ENCODE measurements around the gene TYK2.
"Not testable (repeated sequence)": the region's sequence is repeated elsewhere in the genome, so short reads cannot be mapped to it uniquely, and the experiment has no call there.

Gene TYK2

DNA sequence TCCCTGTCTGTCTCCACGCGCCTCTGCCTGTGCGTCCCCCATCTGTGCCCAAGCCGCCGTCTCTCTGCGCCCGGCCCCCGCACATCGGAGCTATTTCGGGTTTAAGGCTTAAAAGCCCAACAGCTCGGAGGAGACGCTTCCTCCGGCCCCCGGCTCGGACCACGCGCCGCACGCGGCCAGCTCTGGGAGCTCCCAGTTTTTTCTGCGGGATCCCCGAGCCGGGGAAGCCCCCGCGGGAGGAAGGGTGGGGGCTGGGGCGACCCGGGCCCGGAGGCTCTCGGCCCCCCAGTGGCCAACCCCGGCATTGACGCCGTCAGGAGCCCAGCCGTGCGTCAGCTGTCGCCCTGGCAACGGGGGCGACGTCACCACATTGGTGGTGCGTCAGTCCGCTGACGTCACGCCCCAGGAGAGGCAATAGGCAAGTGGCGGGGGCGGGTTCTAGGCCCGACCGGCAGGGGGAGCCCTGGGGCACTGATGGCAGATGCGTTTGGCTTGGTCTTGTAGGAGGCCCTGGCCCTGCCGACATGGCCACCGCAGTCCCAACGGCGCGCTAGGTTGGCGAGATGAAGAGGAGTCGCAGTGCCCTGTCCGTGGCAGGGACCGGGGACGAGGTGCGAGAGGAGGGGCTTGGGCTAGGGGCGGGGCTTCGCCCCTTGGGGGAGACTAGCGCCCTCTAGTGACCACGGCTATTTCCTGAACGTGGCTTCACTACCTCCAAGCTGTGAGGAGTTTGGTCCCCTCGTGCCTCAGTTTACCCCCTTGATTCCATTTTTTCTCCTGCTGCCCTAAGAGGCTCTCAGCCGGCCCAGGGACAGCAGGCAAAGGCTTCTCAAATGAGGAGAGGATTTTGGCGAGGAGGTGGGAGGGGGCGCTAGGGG is 36.2 kb upstream of the TYK2 start:
- peak overlapping the region; percentile 78 to 93 (median 84) for H3K9ac ChIP-seq
- H3K27ac ChIP-seq = peak overlapping the region; percentile 77 to 90 (median 86)
- H3K36me3 ChIP-seq = no peaks in the 10 kb centered on the region; a peak in 1 of 22 replicates
- peaks cover 0 to 10% (median 7%) of the 10 kb centered on the region in 11 experiments; a peak in 13 of 22 replicates for H3K9me3 ChIP-seq (replicated peaks in 1 of 11)
- H4K20me1 ChIP-seq = peaks cover 0 to 22% (median 11%) of the 10 kb centered on the region in 11 experiments; a peak in 13 of 22 replicates
- TF ChIP-seq Cebpa-rat (IDR thresholded peaks at IDR 0.05) = no peak
- H3K4me1 ChIP-seq = peaks cover 54 to 77% (median 70%) of the 10 kb centered on the region in 10 experiments
- H3K4me2 ChIP-seq = peak overlapping the region; percentile 94 to 100 (median 97)
- H3K27me3 ChIP-seq = peaks cover 0 to 12% (median 0%) of the 10 kb centered on the region in 11 experiments; a peak in 3 of 22 replicates
- peak overlapping the region; percentile 56 to 89 (median 71) for H3K4me3 ChIP-seq

DNA sequence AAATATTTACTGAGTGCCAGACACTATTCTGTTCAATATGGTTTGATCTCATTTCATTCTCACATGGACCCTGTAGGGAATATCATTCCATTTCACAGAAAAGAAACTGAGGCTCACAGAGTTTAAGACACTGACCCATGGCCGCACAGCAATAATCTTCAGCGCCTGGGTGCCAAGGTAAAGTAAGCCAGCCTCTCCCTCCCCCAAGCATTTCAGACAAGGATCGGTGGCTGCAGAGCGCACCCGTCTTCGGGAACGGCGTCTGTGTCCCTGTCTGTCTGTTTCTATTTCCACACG is 35.7 kb upstream of the TYK2 start:
- H3K9ac ChIP-seq = peak overlapping the region; percentile 78 to 86 (median 84)
- peak overlapping the region; percentile 77 to 90 (median 86) for H3K27ac ChIP-seq
- peak overlapping the region; percentile 83 to 100 (median 97) for H3K4me2 ChIP-seq
- H4K20me1 ChIP-seq = peaks cover 0 to 16% (median 10%) of the 10 kb centered on the region in 11 experiments; a peak in 11 of 22 replicates
- peak overlapping the region; percentile 56 to 89 (median 71) for H3K4me3 ChIP-seq
- peaks cover 0 to 10% (median 7%) of the 10 kb centered on the region in 11 experiments; a peak in 13 of 22 replicates for H3K9me3 ChIP-seq (replicated peaks in 1 of 11)
- no peaks in the 10 kb centered on the region; a peak in 1 of 22 replicates for H3K36me3 ChIP-seq
- H3K4me1 ChIP-seq = peaks cover 54 to 77% (median 70%) of the 10 kb centered on the region in 10 experiments
- TF ChIP-seq Cebpa-rat (IDR thresholded peaks at IDR 0.05) = no peak
- peaks cover 0 to 12% (median 0%) of the 10 kb centered on the region in 11 experiments; a peak in 3 of 22 replicates for H3K27me3 ChIP-seq

- TF ChIP-seq Cebpa-rat (IDR thresholded peaks at IDR 0.05) = no peak
Measured at GRCh38 chr19:10412257-10412977, 32.0 kb upstream of the TYK2 start.

GRCh38 chr19:10411224-10411623 is 30.9 kb upstream of the TYK2 start:
- Histone ChIP-seq H3K9ac (peak overlapping the region in 9 of 11 experiments; percentile 64 to 76 (median 67); a peak in 15 of 22 replicates), H3K4me2 (peak overlapping the region; percentile 79 to 99 (median 97)), H3K4me3 (peak overlapping the region in 3 of 10 experiments; percentile 5 to 33 (median 31); a peak in 1 of 20 replicates), H3K4me1 (peaks cover 83 to 100% (median 94%) of the 10 kb centered on the region in 10 experiments), H3K27ac (peak overlapping the region in 10 of 11 experiments; percentile 65 to 90 (median 82); a peak in 19 of 22 replicates)
- H3K27me3 ChIP-seq; H3K9me3 ChIP-seq (replicated peaks in 1 of 11); H4K20me1 ChIP-seq; H3K36me3 ChIP-seq: not testable (repeated sequence)

More at GRCh38 chr19:10412257-10412977, 32.0 kb upstream of the TYK2 start:
- H3K4me1 ChIP-seq = peaks cover 75 to 95% (median 90%) of the 10 kb centered on the region in 10 experiments
- H3K4me3 ChIP-seq = peak overlapping the region in 8 of 10 experiments; percentile 11 to 36 (median 32); a peak in 11 of 20 replicates
- peaks cover 0 to 2% (median 0%) of the 10 kb centered on the region in 11 experiments; a peak in 2 of 22 replicates for H3K27me3 ChIP-seq
- H3K4me2 ChIP-seq = peak overlapping the region; percentile 79 to 99 (median 97)
- peak overlapping the region; percentile 44 to 90 (median 82); a peak in 21 of 22 replicates for H3K27ac ChIP-seq
- H4K20me1 ChIP-seq = peaks cover 0 to 5% (median under 1%) of the 10 kb centered on the region in 11 experiments; a peak in 5 of 22 replicates
- H3K9me3 ChIP-seq (replicated peaks in 1 of 11) = peaks cover 0 to 10% (median 7%) of the 10 kb centered on the region in 11 experiments; a peak in 13 of 22 replicates
- H3K9ac ChIP-seq = peak overlapping the region; percentile 48 to 76 (median 65); a peak in 19 of 22 replicates
- no peaks in the 10 kb centered on the region; a peak in 1 of 22 replicates for H3K36me3 ChIP-seq

GRCh38 chr19:10408511-10409283 is 28.3 kb upstream of the TYK2 start:
- H3K4me3 ChIP-seq = peak overlapping the region; percentile 26 to 59 (median 46); a peak in 17 of 20 replicates
- H3K27me3 ChIP-seq = no peaks in the 10 kb centered on the region
- peaks cover 86 to 94% (median 90%) of the 10 kb centered on the region in 10 experiments for H3K4me1 ChIP-seq
- no peaks in the 10 kb centered on the region for H3K36me3 ChIP-seq
- peak overlapping the region; percentile 79 to 99 (median 98) for H3K4me2 ChIP-seq
- H4K20me1 ChIP-seq = peaks cover 0 to 4% (median 0%) of the 10 kb centered on the region in 11 experiments; a peak in 2 of 22 replicates
- H3K9ac ChIP-seq = peak overlapping the region; percentile 59 to 81 (median 77); a peak in 21 of 22 replicates
- H3K27ac ChIP-seq = peak overlapping the region; percentile 61 to 90 (median 82); a peak in 21 of 22 replicates
- no peak for TF ChIP-seq Cebpa-rat (IDR thresholded peaks at IDR 0.05)
- no peaks in the 10 kb centered on the region for H3K9me3 ChIP-seq (replicated peaks in 1 of 11)

DNA sequence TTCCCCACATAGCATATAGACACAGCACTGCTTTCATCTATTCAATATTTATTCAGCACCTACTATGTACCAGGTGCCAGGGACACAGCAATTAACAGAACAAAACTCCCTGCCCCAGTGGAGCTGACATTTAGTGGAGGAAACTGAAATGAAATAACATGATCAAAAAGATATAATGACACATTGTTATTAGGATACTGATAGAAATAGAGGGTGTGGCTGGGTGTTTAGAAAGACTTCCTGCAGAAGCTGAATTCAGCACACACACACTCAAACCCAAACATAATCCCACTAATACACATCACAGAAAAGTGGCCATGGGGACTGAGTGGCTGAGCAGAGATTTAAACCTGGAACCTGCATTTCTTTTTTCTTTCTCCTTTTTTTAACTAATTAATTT is 26.7 kb upstream of the TYK2 start:
- peaks cover 0 to 16% (median 6%) of the 10 kb centered on the region in 11 experiments; a peak in 15 of 22 replicates for H4K20me1 ChIP-seq

GRCh38 chr19:10406191-10406590 is 25.8 kb upstream of the TYK2 start:
- peaks cover 73 to 82% (median 78%) of the 10 kb centered on the region in 10 experiments for H3K4me1 ChIP-seq
- no peaks in the 10 kb centered on the region for H3K27me3 ChIP-seq
- peak overlapping the region; percentile 93 to 100 (median 98) for H3K4me2 ChIP-seq
- no peak for TF ChIP-seq Cebpa-rat (IDR thresholded peaks at IDR 0.05)
- H3K36me3 ChIP-seq = peaks cover 0 to 8% (median 5%) of the 10 kb centered on the region in 11 experiments; a peak in 11 of 22 replicates
- H3K9ac ChIP-seq = peak overlapping the region in 6 of 11 experiments; percentile 3 to 90 (median 26); a peak in 5 of 22 replicates
- no peak overlapping the region for H3K4me3 ChIP-seq
- no peaks in the 10 kb centered on the region for H3K9me3 ChIP-seq (replicated peaks in 1 of 11)
- H3K27ac ChIP-seq = peak overlapping the region in 9 of 11 experiments; percentile 37 to 92 (median 80); a peak in 16 of 22 replicates
- H4K20me1 ChIP-seq = peaks cover under 1 to 25% (median 15%) of the 10 kb centered on the region in 11 experiments; a peak in 20 of 22 replicates

More for the DNA sequence above, 26.7 kb upstream of the TYK2 start:
- Histone ChIP-seq H3K4me2 (peak overlapping the region; percentile 93 to 100 (median 98)), H3K27me3 (no peaks in the 10 kb centered on the region), H3K4me1 (peaks cover 73 to 82% (median 78%) of the 10 kb centered on the region in 10 experiments), H3K9me3 (replicated peaks in 1 of 11) (no peaks in the 10 kb centered on the region), H3K9ac (peak overlapping the region in 5 of 11 experiments; percentile 3 to 90 (median 13); a peak in 3 of 22 replicates), H3K27ac (peak overlapping the region in 9 of 11 experiments; percentile 37 to 92 (median 80); a peak in 13 of 22 replicates), H3K36me3 (no peaks in the 10 kb centered on the region), H3K4me3 (no peak overlapping the region)
- TF ChIP-seq Cebpa-rat (IDR thresholded peaks at IDR 0.05) = no peak

Data from BLaER1 treated with 17β-estradiol and CSF1 and Interleukin-3, amounts not matched to agents 10 nM and 100 nM (cell line).